ENCODE data around the gene ZNF407. TPM values are rescaled to one million over a fixed set of nuclear protein-coding genes. Genes with fewer than 3 reads are reported as not detected.
A peak's percentile ranks its signal among the peaks of the same experiment; 100 is the strongest.

ZNF407 gene
- total and polyA plus RNA-seq, 2 of the 13 experiments (the other 11 are each of a cell fraction or from before 2014, with no cell fraction given) = 2.3 to 8.7 TPM

- TF ChIP-seq JUND (CRISPR knock-in tag; IDR thresholded peaks at IDR 0.05) (no peak), ZNF850 (CRISPR knock-in tag; conservative IDR thresholded peaks at IDR 0.05) (no peak)
- TF ChIP-seq, protein P1, sequence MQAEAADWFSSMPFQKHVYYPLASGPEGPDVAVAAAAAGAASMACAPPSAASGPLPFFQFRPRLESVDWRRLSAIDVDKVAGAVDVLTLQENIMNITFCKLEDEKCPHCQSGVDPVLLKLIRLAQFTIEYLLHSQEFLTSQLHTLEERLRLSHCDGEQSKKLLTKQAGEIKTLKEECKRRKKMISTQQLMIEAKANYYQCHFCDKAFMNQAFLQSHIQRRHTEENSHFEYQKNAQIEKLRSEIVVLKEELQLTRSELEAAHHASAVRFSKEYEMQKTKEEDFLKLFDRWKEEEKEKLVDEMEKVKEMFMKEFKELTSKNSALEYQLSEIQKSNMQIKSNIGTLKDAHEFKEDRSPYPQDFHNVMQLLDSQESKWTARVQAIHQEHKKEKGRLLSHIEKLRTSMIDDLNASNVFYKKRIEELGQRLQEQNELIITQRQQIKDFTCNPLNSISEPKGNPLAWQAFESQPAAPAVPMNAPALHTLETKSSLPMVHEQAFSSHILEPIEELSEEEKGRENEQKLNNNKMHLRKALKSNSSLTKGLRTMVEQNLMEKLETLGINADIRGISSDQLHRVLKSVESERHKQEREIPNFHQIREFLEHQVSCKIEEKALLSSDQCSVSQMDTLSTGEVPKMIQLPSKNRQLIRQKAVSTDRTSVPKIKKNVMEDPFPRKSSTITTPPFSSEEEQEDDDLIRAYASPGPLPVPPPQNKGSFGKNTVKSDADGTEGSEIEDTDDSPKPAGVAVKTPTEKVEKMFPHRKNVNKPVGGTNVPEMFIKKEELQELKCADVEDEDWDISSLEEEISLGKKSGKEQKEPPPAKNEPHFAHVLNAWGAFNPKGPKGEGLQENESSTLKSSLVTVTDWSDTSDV (CRISPR knock-in tag; IDR thresholded peaks at IDR 0.05) = no peak
- TF ChIP-seq, protein P2, sequence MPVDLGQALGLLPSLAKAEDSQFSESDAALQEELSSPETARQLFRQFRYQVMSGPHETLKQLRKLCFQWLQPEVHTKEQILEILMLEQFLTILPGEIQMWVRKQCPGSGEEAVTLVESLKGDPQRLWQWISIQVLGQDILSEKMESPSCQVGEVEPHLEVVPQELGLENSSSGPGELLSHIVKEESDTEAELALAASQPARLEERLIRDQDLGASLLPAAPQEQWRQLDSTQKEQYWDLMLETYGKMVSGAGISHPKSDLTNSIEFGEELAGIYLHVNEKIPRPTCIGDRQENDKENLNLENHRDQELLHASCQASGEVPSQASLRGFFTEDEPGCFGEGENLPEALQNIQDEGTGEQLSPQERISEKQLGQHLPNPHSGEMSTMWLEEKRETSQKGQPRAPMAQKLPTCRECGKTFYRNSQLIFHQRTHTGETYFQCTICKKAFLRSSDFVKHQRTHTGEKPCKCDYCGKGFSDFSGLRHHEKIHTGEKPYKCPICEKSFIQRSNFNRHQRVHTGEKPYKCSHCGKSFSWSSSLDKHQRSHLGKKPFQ (CRISPR knock-in tag; IDR thresholded peaks at IDR 0.05; ENCODE audit: insufficient replicate concordance) = no peak
Measured at GRCh38 chr18:74579496-74580065, 18.1 kb upstream of the ZNF407 start (continued).

- Histone ChIP-seq H3K4me1 (ENCODE audit: insufficient read depth, low read length) (peaks cover 38% of the 10 kb centered on the region), H3K4me2 (ENCODE audit: low read depth, low read length) (peak overlapping the region; percentile 5; the same call in 1 of the 2 replicates), H3K27me3 (ENCODE audit: control insufficient read depth in 1 of 2, insufficient read depth in 2 of 2, low read length in 2 of 2) (peaks cover 0 to 13% of the 10 kb centered on the region in 2 experiments; a peak in 4 of 5 replicates), H3K36me3 (replicated peaks in 1 of 2; ENCODE audit: control insufficient read depth in 1 of 2, insufficient read depth in 2 of 2, low read length in 2 of 2) (no peaks in the 10 kb centered on the region), H3K9me3 (ENCODE audit: low read length) (no peaks in the 10 kb centered on the region), H3K4me3 (replicated peaks in 1 of 3; ENCODE audit: insufficient read depth in 1 of 3, low read depth in 2 of 3, low read length in 3 of 3) (no peak overlapping the region), H2AFZ (ENCODE audit: low read length) (no peak overlapping the region), H3K9ac (ENCODE audit: insufficient read depth, low read depth, low read length) (no peak overlapping the region), H3K27ac (ENCODE audit: extremely low read length, insufficient read depth, low read length) (no peak overlapping the region), H4K20me1 (ENCODE audit: insufficient read depth, low read length) (no peaks in the 10 kb centered on the region), H3K79me2 (ENCODE audit: insufficient read depth, low read length) (no peaks in the 10 kb centered on the region)
- POLR2A ChIA-PET = no interaction called here
- ATAC-seq (no peak), FAIRE-seq (no peak), DNase-seq (ENCODE audit: low spot score) (no peak)
- CTCF ChIA-PET (ENCODE audit: low intra/inter-chr PET ratio, low total read pairs) = no interaction called here
- 15% methylated on average over 6 of the region's 6 CpGs for WGBS (ENCODE audit: low lambda C conversion rate)
- in situ Hi-C loops (cut with HindIII; ENCODE audit: extremely low pct_ligation_motif_present, low pct_unique_long_range_greater_than_20kb) (no loop called here), intact Hi-C loops (cut with micrococcal nuclease; ENCODE audit: unreplicated experiment) (no loop called here)
- TF ChIP-seq, protein P3, sequence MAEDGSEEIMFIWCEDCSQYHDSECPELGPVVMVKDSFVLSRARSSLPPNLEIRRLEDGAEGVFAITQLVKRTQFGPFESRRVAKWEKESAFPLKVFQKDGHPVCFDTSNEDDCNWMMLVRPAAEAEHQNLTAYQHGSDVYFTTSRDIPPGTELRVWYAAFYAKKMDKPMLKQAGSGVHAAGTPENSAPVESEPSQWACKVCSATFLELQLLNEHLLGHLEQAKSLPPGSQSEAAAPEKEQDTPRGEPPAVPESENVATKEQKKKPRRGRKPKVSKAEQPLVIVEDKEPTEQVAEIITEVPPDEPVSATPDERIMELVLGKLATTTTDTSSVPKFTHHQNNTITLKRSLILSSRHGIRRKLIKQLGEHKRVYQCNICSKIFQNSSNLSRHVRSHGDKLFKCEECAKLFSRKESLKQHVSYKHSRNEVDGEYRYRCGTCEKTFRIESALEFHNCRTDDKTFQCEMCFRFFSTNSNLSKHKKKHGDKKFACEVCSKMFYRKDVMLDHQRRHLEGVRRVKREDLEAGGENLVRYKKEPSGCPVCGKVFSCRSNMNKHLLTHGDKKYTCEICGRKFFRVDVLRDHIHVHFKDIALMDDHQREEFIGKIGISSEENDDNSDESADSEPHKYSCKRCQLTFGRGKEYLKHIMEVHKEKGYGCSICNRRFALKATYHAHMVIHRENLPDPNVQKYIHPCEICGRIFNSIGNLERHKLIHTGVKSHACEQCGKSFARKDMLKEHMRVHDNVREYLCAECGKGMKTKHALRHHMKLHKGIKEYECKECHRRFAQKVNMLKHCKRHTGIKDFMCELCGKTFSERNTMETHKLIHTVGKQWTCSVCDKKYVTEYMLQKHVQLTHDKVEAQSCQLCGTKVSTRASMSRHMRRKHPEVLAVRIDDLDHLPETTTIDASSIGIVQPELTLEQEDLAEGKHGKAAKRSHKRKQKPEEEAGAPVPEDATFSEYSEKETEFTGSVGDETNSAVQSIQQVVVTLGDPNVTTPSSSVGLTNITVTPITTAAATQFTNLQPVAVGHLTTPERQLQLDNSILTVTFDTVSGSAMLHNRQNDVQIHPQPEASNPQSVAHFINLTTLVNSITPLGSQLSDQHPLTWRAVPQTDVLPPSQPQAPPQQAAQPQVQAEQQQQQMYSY (CRISPR knock-in tag; IDR thresholded peaks at IDR 0.05) = peak; percentile 46; the same call in 1 of the 2 replicates
- no peak for TF ChIP-seq MBNL3 (CRISPR knock-in tag; conservative IDR thresholded peaks at IDR 0.05)
- 0 out of 2 replicates have a peak, but pooled peaks have one; percentile 16 for TF ChIP-seq CEBPB (IDR thresholded peaks at IDR 0.05; ENCODE audit: borderline replicate concordance, low read depth, low read length)
- BruUV-seq (replicated peaks) = no TSS peak
Measured at GRCh38 chr18:74582642-74583041, 15.0 kb upstream of the ZNF407 start.
